Prostate gland (tissue), 2 donors: ENCODE measurements around the gene PROB1.

Experiments
- POLR2AphosphoS5 ChIP-seq: sonication (generic); formaldehyde crosslinking; IDR thresholded peaks from one replicate; pipeline ENCODE4 v1.6.1; 2017; ENCODE audit warnings: antibody characterized with exemption
- TF ChIP-seq, protein P1 (sequence below), 4 experiments: fragments of 200-600 bp in 2 of 4; fragments of 450-650 bp in 2 of 4; sonication (generic) in 2 of 4; IDR thresholded peaks; 1 replicate in 3 of 4; 2 replicates in 1 of 4; pipeline ENCODE4 v1.5.1; 2016 to 2019; ENCODE audit warnings: antibody characterized with exemption in 4 of 4, mild to moderate bottlenecking in 2 of 4, moderate library complexity in 2 of 4

DNA sequence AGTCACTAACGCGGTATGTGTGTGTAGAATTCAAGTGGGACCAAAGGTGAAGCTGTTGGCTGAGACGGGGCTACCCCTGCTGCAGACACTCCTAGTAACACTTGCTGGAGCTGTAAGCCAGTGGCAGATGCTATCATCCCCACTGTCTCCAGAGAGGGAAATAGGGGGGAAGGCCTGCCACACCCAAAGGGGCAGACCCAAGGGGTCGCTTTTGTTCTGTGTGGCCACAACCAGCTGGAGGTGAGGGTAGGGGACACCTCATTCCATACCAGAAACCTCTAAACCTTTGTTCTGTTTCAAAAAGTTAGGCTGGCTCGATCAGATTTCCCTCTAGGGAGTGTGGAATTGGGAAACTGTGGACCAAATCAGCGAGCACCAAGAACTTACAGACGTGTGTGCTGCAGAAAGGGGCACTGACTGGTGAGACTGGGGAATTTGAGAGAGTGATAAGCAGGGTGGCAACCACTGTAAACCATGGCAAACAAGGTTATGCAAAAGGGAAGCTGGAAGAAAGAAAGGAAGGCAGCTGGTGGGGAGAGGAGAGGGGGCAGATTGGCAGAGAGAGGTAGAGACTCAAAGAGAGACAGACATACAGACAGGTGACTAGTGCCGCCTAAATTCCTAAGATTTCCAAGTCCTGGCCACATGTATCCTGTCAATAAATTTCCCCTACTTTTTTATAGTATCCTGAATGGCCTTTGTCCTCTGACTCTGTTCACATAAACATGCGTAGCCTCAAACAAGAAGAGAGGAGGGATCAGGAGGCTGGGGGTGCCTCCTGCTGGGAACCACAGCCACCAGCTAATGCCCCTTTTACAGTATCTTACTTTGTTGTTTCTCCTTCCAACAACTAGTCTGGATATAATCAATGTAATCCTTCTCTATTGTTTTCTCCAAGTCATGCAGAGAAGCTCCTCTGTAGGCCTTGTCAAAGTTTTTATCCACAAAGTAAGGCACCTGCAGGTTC is 24.6 kb upstream of the PROB1 start:
- no peak for TF ChIP-seq POLR2AphosphoS5
- TF ChIP-seq, protein P1, sequence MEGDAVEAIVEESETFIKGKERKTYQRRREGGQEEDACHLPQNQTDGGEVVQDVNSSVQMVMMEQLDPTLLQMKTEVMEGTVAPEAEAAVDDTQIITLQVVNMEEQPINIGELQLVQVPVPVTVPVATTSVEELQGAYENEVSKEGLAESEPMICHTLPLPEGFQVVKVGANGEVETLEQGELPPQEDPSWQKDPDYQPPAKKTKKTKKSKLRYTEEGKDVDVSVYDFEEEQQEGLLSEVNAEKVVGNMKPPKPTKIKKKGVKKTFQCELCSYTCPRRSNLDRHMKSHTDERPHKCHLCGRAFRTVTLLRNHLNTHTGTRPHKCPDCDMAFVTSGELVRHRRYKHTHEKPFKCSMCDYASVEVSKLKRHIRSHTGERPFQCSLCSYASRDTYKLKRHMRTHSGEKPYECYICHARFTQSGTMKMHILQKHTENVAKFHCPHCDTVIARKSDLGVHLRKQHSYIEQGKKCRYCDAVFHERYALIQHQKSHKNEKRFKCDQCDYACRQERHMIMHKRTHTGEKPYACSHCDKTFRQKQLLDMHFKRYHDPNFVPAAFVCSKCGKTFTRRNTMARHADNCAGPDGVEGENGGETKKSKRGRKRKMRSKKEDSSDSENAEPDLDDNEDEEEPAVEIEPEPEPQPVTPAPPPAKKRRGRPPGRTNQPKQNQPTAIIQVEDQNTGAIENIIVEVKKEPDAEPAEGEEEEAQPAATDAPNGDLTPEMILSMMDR (IDR thresholded peaks at IDR 0.05), result no peak
